WTC11 (cell line): ENCODE results near the gene RAC2. TPM values are rescaled to one million over a fixed set of nuclear protein-coding genes. Genes with fewer than 3 reads are reported as not detected.

Source experiments
- ATAC-seq: fragments of 200-7000 bp; cut with Tn5 transposase; 2 replicates; pipeline ENCODE4 v1.10.0; 2021; ENCODE audit warnings: mild to moderate bottlenecking, moderate library complexity
- CTCF ChIA-PET: fragments of 300-600 bp; sonication (Branson Sonifier 250); formaldehyde crosslinking; loops from one replicate; lab custom pipeline; 2021; ENCODE audit warnings: antibody characterized with exemption; lab: Charles Lee
- POLR2A ChIA-PET: fragments of 350-600 bp; sonication (Branson Sonifier 250); formaldehyde crosslinking; loops from one replicate; lab custom pipeline; 2021; ENCODE audit warnings: antibody characterized with exemption; lab: Charles Lee
- DNase-seq: peaks from one replicate; pipeline ENCODE4 v3.0.0; 2021; ENCODE audit warnings: low spot score
- H3K27ac Mint-ChIP-seq: 2 replicates; pipeline ENCODE4 v1.8.0; 2021; ENCODE audit warnings: mixed read lengths
- H3K27me3 Mint-ChIP-seq: 2 replicates; pipeline ENCODE4 v1.8.0; 2021; ENCODE audit warnings: low read depth, mild to moderate bottlenecking, moderate library complexity, mixed read lengths
- H3K36me3 Mint-ChIP-seq: 2 replicates; pipeline ENCODE4 v1.8.0; 2021; ENCODE audit warnings: mixed read lengths
- H3K4me1 Mint-ChIP-seq: 2 replicates; pipeline ENCODE4 v1.8.0; 2022; ENCODE audit warnings: mixed read lengths
- H3K4me3 Mint-ChIP-seq: 2 replicates; pipeline ENCODE4 v1.8.0; 2021; ENCODE audit warnings: mild to moderate bottlenecking, moderate library complexity, mixed read lengths
- H3K9me3 Mint-ChIP-seq: 2 replicates; pipeline ENCODE4 v1.8.0; 2021; ENCODE audit warnings: mixed read lengths
- ATF3 ChIP-seq: sonication (generic); formaldehyde crosslinking; conservative IDR thresholded peaks from 2 replicates; pipeline ENCODE4 v1.8.1; 2022; ENCODE audit warnings: mild to moderate bottlenecking, missing genetic modification reagents
- ATF6 ChIP-seq: sonication (generic); formaldehyde crosslinking; IDR thresholded peaks from 2 replicates; pipeline ENCODE4 v1.8.1; 2023; ENCODE audit warnings: mild to moderate bottlenecking, missing genetic modification reagents
- CREM ChIP-seq: sonication (generic); formaldehyde crosslinking; IDR thresholded peaks from 2 replicates; pipeline ENCODE4 v1.8.1; 2022; ENCODE audit warnings: mild to moderate bottlenecking, missing genetic modification reagents, moderate library complexity
- EMX1 ChIP-seq: fragments of 250-450 bp; sonication (Bioruptor Pico); IDR thresholded peaks from 2 replicates; pipeline ENCODE4 v1.8.0; 2021; ENCODE audit warnings: mild to moderate bottlenecking
- ESRRA ChIP-seq: sonication (generic); formaldehyde crosslinking; IDR thresholded peaks from 2 replicates; pipeline ENCODE4 v1.8.1; 2022; ENCODE audit warnings: mild to moderate bottlenecking, missing genetic modification reagents, borderline replicate concordance
- FOXP1 ChIP-seq: sonication (generic); formaldehyde crosslinking; IDR thresholded peaks from 2 replicates; pipeline ENCODE4 v1.8.0; 2022; ENCODE audit warnings: missing genetic modification reagents, mild to moderate bottlenecking, moderate library complexity, borderline replicate concordance
- GABPB1 ChIP-seq: sonication (generic); formaldehyde crosslinking; IDR thresholded peaks from 2 replicates; pipeline ENCODE4 v1.8.1; 2023; ENCODE audit warnings: mild to moderate bottlenecking, missing genetic modification reagents
- GRHL2 ChIP-seq: fragments of 250-450 bp; sonication (Bioruptor Pico); IDR thresholded peaks from 2 replicates; pipeline ENCODE4 v1.8.0; 2022; ENCODE audit warnings: mild to moderate bottlenecking, moderate library complexity; ENCODE audit not compliant: insufficient replicate concordance, severe bottlenecking
- KAT7 ChIP-seq: sonication (generic); formaldehyde crosslinking; IDR thresholded peaks from 2 replicates; pipeline ENCODE4 v1.8.1; 2023; ENCODE audit warnings: missing genetic modification reagents, mild to moderate bottlenecking, borderline replicate concordance
- PRRX2 ChIP-seq: fragments of 250-450 bp; sonication (Bioruptor Pico); IDR thresholded peaks from 2 replicates; pipeline ENCODE4 v1.8.0; 2021; ENCODE audit warnings: mild to moderate bottlenecking
- STAT6 ChIP-seq: sonication (generic); formaldehyde crosslinking; conservative IDR thresholded peaks from 2 replicates; pipeline ENCODE4 v1.8.1; 2023; ENCODE audit warnings: mild to moderate bottlenecking, low read depth, missing genetic modification reagents, moderate library complexity
- ZNF232 ChIP-seq: sonication (generic); formaldehyde crosslinking; IDR thresholded peaks from 2 replicates; pipeline ENCODE4 v1.8.0; 2022; ENCODE audit warnings: mild to moderate bottlenecking, missing genetic modification reagents
- ZNF263 ChIP-seq: sonication (generic); formaldehyde crosslinking; IDR thresholded peaks from 2 replicates; pipeline ENCODE4 v1.8.1; 2022; ENCODE audit warnings: low read depth, mild to moderate bottlenecking, moderate library complexity, missing genetic modification reagents
- total RNA-seq: library from RNA; stranded (reverse); gene quantifications from 3 replicates; pipeline ENCODE4 v1.2.3, GENCODE V29; 2021
- TF ChIP-seq, protein P1 (sequence below): fragments of 250-450 bp; sonication (Bioruptor Pico); conservative IDR thresholded peaks from 2 replicates; pipeline ENCODE4 v1.9.0; 2021; ENCODE audit warnings: mild to moderate bottlenecking
- TF ChIP-seq, protein P2 (sequence below): sonication (generic); formaldehyde crosslinking; IDR thresholded peaks from 2 replicates; pipeline ENCODE4 v1.8.0; 2022; ENCODE audit warnings: mild to moderate bottlenecking, missing genetic modification reagents
- TF ChIP-seq, protein P3 (sequence below): sonication (generic); formaldehyde crosslinking; IDR thresholded peaks from 2 replicates; pipeline ENCODE4 v1.8.0; 2022; ENCODE audit warnings: mild to moderate bottlenecking, missing genetic modification reagents

RAC2 gene
- total RNA-seq, 1 experiment from 2014 or later, result 3.6 TPM

DNA sequence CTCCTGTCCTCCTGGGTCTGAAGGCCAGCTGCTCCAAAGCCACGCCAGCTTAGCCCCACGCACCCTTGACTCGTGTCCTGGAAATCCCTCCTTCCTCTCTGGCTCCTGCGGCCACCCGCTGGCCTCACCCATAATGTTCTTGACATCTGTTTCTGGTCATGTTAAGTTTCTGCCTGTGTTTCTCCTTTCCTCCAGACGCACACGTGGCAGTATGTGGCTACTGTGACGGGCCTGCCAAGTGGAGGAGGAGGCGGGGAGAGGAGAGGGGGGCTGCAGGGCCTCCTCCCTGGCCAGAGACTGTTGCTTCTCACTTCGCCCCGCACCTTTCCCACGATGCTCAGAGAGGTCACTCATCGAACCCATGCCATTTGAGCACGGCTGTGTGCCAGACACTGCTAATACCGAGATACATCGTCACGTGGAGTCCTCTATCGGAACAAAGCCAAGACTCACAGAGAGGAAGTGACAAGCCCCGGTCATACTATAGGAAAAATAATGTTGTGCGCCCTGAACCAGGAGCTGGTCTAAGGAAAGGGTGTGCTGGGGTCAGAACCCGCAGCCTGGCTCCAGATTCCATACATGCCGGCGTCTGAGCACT, 67.5 kb downstream of the RAC2 start:
- Mint-ChIP-seq H3K4me1 (peaks cover 35% of the 10 kb centered on the region), H3K36me3 (no peaks in the 10 kb centered on the region), H3K27me3 (no peaks in the 10 kb centered on the region; the same call in 1 of the 2 replicates), H3K4me3 (no peak overlapping the region), H3K9me3 (no peaks in the 10 kb centered on the region), H3K27ac (no peak overlapping the region)
- POLR2A ChIA-PET, result no interaction called here
- no peak for ATAC-seq
- no peak for DNase-seq
- TF ChIP-seq ZNF263 (CRISPR knock-in tag), result no peak
- CTCF ChIA-PET, result interaction anchor here (1.2 to 2.4 kb wide), 2 partner anchors 10 to 22 kb away, joined by 6 to 10 read pairs; no protein-coding TSS in a partner anchor

GRCh38 chr22:37175414-37176281, 68.4 kb downstream of the RAC2 start:
- Mint-ChIP-seq H3K27ac (no peak overlapping the region), H3K9me3 (no peaks in the 10 kb centered on the region), H3K4me1 (peaks cover 38% of the 10 kb centered on the region), H3K27me3 (no peaks in the 10 kb centered on the region; the same call in 1 of the 2 replicates), H3K4me3 (no peak overlapping the region), H3K36me3 (no peaks in the 10 kb centered on the region)
- DNase-seq (peak; percentile 5), ATAC-seq (no peak)
- ChIA-PET CTCF (interaction anchor here (0.6 to 2.2 kb wide), 3 partner anchors 9 to 80 kb away, joined by 3 to 6 read pairs (median 3); no protein-coding TSS in a partner anchor), POLR2A (no interaction called here)
- TF ChIP-seq PRRX2 (CRISPR knock-in tag) (no peak), EMX1 (CRISPR knock-in tag) (no peak), ATF6 (CRISPR knock-in tag) (no peak), ZNF232 (CRISPR knock-in tag) (no peak), GABPB1 (CRISPR knock-in tag) (no peak), FOXP1 (CRISPR knock-in tag) (no peak), ESRRA (CRISPR knock-in tag) (no peak), KAT7 (no peak), GRHL2 (CRISPR knock-in tag) (no peak), CREM (no peak), STAT6 (CRISPR knock-in tag) (no peak), ATF3 (no peak), ZNF263 (CRISPR knock-in tag) (no peak)
- TF ChIP-seq, protein P1, sequence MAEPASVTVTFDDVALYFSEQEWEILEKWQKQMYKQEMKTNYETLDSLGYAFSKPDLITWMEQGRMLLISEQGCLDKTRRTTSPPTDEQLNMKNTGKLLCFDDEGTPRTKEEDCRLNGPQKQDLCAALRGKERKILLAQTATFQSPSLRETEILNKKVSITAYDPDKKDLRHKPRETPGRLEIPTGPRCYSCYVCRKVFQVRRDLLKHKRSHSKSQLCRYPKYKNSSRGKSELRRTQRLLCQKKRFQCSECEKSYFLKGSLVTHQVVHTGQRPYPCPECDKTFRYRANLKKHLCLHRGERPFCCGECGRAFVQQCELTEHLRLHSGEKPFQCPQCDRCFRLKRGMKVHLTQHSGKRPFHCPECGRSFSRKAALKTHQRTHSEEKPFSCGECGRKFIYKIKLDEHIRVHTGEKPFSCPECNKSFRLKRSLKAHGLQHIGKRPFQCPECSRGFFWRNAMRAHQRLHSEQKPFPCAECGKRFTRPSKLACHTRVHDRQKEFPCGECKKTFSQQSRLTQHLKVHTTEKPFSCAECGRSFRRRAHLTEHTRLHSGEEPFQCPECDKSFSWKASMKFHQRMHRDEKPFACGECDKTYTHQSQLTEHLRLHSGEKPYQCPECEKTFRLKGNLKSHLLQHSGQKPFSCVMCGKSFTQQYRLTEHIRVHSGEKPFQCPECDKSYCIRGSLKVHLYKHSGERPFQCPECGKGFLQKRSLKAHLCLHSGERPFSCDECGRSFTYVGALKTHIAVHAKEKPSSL (CRISPR knock-in tag), result no peak
- TF ChIP-seq, protein P2, sequence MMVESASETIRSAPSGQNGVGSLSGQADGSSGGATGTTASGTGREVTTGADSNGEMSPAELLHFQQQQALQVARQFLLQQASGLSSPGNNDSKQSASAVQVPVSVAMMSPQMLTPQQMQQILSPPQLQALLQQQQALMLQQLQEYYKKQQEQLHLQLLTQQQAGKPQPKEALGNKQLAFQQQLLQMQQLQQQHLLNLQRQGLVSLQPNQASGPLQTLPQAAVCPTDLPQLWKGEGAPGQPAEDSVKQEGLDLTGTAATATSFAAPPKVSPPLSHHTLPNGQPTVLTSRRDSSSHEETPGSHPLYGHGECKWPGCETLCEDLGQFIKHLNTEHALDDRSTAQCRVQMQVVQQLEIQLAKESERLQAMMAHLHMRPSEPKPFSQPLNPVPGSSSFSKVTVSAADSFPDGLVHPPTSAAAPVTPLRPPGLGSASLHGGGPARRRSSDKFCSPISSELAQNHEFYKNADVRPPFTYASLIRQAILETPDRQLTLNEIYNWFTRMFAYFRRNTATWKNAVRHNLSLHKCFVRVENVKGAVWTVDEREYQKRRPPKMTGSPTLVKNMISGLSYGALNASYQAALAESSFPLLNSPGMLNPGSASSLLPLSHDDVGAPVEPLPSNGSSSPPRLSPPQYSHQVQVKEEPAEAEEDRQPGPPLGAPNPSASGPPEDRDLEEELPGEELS (CRISPR knock-in tag), result no peak
- TF ChIP-seq, protein P3, sequence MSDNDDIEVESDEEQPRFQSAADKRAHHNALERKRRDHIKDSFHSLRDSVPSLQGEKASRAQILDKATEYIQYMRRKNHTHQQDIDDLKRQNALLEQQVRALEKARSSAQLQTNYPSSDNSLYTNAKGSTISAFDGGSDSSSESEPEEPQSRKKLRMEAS, result no peak
